ENCODE measurements around the gene ARHGAP24. TPM values are rescaled to one million over a fixed set of nuclear protein-coding genes. Genes with fewer than 3 reads are reported as not detected.

The ARHGAP24 gene
- total RNA-seq, 2 experiments from 2014 or later: 0.30 to 0.53 TPM

GRCh38 chr4:85854546-85854945 lies 379.6 kb downstream of the ARHGAP24 start:
- no peaks in the 10 kb centered on the region for H3K4me1 Mint-ChIP-seq (ENCODE audit: low read depth)
- H3K27me3 ChIP-seq (ENCODE audit: control insufficient read depth in 1 of 2, insufficient read depth in 2 of 2, low read length in 2 of 2): no peaks in the 10 kb centered on the region

DNA sequence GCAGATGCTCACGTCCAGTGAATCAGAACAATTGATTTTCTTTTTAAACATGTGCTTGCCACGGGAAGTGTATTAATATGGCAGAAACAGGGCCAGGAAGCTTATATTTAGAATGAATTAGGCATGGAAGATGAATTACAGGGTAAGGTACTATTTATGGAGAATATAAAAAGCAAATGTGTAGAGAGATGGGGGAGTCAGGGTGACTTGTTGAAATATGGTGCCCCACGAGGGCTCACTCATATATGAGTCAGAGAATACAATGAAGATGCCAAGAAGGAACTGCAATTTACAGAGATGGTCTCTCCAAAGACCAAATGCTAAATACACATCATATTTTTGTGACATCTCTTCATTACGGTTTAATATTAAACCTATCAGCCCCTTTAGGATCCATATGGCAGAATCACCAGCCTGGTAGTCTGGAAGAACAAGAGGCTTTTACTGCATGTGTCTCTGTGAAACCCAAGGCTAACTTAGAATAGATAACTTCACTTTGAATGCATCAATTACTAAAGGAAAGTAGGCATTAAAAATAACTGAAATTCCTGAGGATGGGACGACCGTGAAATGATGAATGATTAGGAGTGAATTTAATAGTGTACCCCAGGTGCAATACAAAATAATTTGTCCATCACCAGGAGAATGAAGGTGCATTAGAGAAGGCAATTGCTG lies 385.3 kb downstream of the ARHGAP24 start:
- ATAC-seq (ENCODE audit: poor library complexity) (no peak), DNase-seq (no peak)
- no peak overlapping the region for H3K27ac Mint-ChIP-seq
- Histone ChIP-seq H3K27ac (ENCODE audit: low read depth in 1 of 2, low read length in 2 of 2) (no peak overlapping the region), H3K27me3 (ENCODE audit: control insufficient read depth in 1 of 2, insufficient read depth in 2 of 2, low read length in 2 of 2) (no peaks in the 10 kb centered on the region), H3K4me1 (ENCODE audit: insufficient read depth, low read length) (no peaks in the 10 kb centered on the region), H3K9me3 (ENCODE audit: control insufficient read depth in 1 of 2, insufficient read depth in 1 of 2, low read length in 2 of 2) (no peaks in the 10 kb centered on the region), H3K4me3 (ENCODE audit: low read length) (no peak overlapping the region), H3K36me3 (ENCODE audit: insufficient read depth, low read length) (no peaks in the 10 kb centered on the region)
- intact Hi-C loops (cut with DNase I, micrococcal nuclease): no loop called here
- no peak overlapping the region for H3K4me3 Mint-ChIP-seq
- no peaks in the 10 kb centered on the region for H3K4me1 Mint-ChIP-seq (ENCODE audit: low read depth)
- no peaks in the 10 kb centered on the region for H3K36me3 Mint-ChIP-seq (ENCODE audit: low read depth)
- H3K9me3 Mint-ChIP-seq: peaks cover 2% of the 10 kb centered on the region
- no peaks in the 10 kb centered on the region for H3K27me3 Mint-ChIP-seq
- ChIA-PET POLR2A (no interaction called here), CTCF (no interaction called here)
- TF ChIP-seq, protein P1, sequence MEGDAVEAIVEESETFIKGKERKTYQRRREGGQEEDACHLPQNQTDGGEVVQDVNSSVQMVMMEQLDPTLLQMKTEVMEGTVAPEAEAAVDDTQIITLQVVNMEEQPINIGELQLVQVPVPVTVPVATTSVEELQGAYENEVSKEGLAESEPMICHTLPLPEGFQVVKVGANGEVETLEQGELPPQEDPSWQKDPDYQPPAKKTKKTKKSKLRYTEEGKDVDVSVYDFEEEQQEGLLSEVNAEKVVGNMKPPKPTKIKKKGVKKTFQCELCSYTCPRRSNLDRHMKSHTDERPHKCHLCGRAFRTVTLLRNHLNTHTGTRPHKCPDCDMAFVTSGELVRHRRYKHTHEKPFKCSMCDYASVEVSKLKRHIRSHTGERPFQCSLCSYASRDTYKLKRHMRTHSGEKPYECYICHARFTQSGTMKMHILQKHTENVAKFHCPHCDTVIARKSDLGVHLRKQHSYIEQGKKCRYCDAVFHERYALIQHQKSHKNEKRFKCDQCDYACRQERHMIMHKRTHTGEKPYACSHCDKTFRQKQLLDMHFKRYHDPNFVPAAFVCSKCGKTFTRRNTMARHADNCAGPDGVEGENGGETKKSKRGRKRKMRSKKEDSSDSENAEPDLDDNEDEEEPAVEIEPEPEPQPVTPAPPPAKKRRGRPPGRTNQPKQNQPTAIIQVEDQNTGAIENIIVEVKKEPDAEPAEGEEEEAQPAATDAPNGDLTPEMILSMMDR (IDR thresholded peaks at IDR 0.05): no peak

More at GRCh38 chr4:85854546-85854945, 379.6 kb downstream of the ARHGAP24 start:
- peaks cover 0 to 7% of the 10 kb centered on the region in 2 experiments for H3K9me3 ChIP-seq (ENCODE audit: control insufficient read depth in 1 of 2, insufficient read depth in 1 of 2, low read length in 2 of 2)
- DNase-seq (no peak), ATAC-seq (ENCODE audit: poor library complexity) (no peak)
- Mint-ChIP-seq H3K27me3 (no peaks in the 10 kb centered on the region), H3K27ac (no peak overlapping the region), H3K36me3 (ENCODE audit: low read depth) (no peaks in the 10 kb centered on the region), H3K4me3 (no peak overlapping the region), H3K9me3 (peaks cover 9% of the 10 kb centered on the region)
- CTCF ChIA-PET: no interaction called here
- no peak overlapping the region for H3K4me3 ChIP-seq (ENCODE audit: low read length)
- TF ChIP-seq, protein P1 (IDR thresholded peaks at IDR 0.05): no peak
- H3K27ac ChIP-seq (ENCODE audit: low read depth in 1 of 2, low read length in 2 of 2): no peak overlapping the region
- no peaks in the 10 kb centered on the region for H3K36me3 ChIP-seq (ENCODE audit: insufficient read depth, low read length)
- H3K4me1 ChIP-seq (ENCODE audit: insufficient read depth, low read length): no peaks in the 10 kb centered on the region
- POLR2A ChIA-PET: no interaction called here
- intact Hi-C loops (cut with DNase I, micrococcal nuclease): no loop called here

- H3K9me3 Mint-ChIP-seq: peaks cover 2% of the 10 kb centered on the region
- no peaks in the 10 kb centered on the region for H3K4me1 Mint-ChIP-seq (ENCODE audit: low read depth)
- H3K27me3 ChIP-seq (ENCODE audit: control insufficient read depth in 1 of 2, insufficient read depth in 2 of 2, low read length in 2 of 2): no peaks in the 10 kb centered on the region
- no peak overlapping the region for H3K4me3 ChIP-seq (ENCODE audit: low read length)
- intact Hi-C loops (cut with DNase I, micrococcal nuclease): no loop called here
- DNase-seq: no peak
- no peaks in the 10 kb centered on the region for H3K27me3 Mint-ChIP-seq
- TF ChIP-seq, protein P1 (IDR thresholded peaks at IDR 0.05): no peak
- H3K27ac ChIP-seq (ENCODE audit: low read depth in 1 of 2, low read length in 2 of 2): no peak overlapping the region
- no peak overlapping the region for H3K27ac Mint-ChIP-seq
- H3K36me3 Mint-ChIP-seq (ENCODE audit: low read depth): no peaks in the 10 kb centered on the region
- no peak for ATAC-seq (ENCODE audit: poor library complexity)
- no peak overlapping the region for H3K4me3 Mint-ChIP-seq
- no peaks in the 10 kb centered on the region for H3K36me3 ChIP-seq (ENCODE audit: insufficient read depth, low read length)
- H3K4me1 ChIP-seq (ENCODE audit: insufficient read depth, low read length): no peaks in the 10 kb centered on the region
- ChIA-PET POLR2A (no interaction called here), CTCF (no interaction called here)
- no peaks in the 10 kb centered on the region for H3K9me3 ChIP-seq (ENCODE audit: control insufficient read depth in 1 of 2, insufficient read depth in 1 of 2, low read length in 2 of 2)
Observed at GRCh38 chr4:85861064-85861765, 386.3 kb downstream of the ARHGAP24 start.

All from CD4-positive, alpha-beta T cell (primary cell).